GM23248 (cell line): ENCODE measurements around the gene UTRN. TPM values are rescaled to one million over a fixed set of nuclear protein-coding genes. Genes with fewer than 3 reads are reported as not detected.

Experiments
- DNase-seq: peaks from one replicate; pipeline ENCODE4 v3.0.0-alpha.2; 2015
- H2AFZ ChIP-seq: fragments of 200-600 bp; sonication (generic); 2 replicates; pipeline ENCODE4 v1.6.1; 2016; ENCODE audit warnings: antibody characterized with exemption
- H3F3A ChIP-seq: fragments of 200-600 bp; sonication (generic); 2 replicates; pipeline ENCODE4 v1.6.1; 2016; ENCODE audit warnings: mild to moderate bottlenecking, antibody characterized with exemption, mixed run types; ENCODE audit not compliant: insufficient read depth
- H3K27ac ChIP-seq: fragments of 200-600 bp; sonication (generic); 2 replicates; pipeline ENCODE4 v1.5.1; 2016; ENCODE audit warnings: mild to moderate bottlenecking
- H3K27me3 ChIP-seq: fragments of 200-600 bp; sonication (generic); replicated peaks from 2 replicates; pipeline ENCODE4 v1.6.1; 2016; ENCODE audit warnings: mild to moderate bottlenecking; ENCODE audit not compliant: insufficient read depth
- H3K36me3 ChIP-seq: fragments of 200-600 bp; sonication (generic); 2 replicates; pipeline ENCODE4 v1.6.1; 2016; ENCODE audit warnings: low read depth, mild to moderate bottlenecking
- H3K4me1 ChIP-seq: fragments of 200-600 bp; sonication (generic); 2 replicates; pipeline ENCODE4 v1.6.1; 2016; ENCODE audit warnings: mild to moderate bottlenecking; ENCODE audit not compliant: insufficient read depth
- H3K4me2 ChIP-seq: fragments of 200-600 bp; sonication (generic); one replicate; pipeline ENCODE4 v1.6.1; 2016; ENCODE audit warnings: mild to moderate bottlenecking; ENCODE audit not compliant: unreplicated experiment
- H3K4me3 ChIP-seq: fragments of 200-600 bp; sonication (generic); 2 replicates; pipeline ENCODE4 v1.5.1; 2016; ENCODE audit warnings: mild to moderate bottlenecking
- H3K79me2 ChIP-seq: fragments of 200-600 bp; sonication (generic); 2 replicates; pipeline ENCODE4 v1.6.1; 2016; ENCODE audit warnings: mild to moderate bottlenecking; ENCODE audit not compliant: insufficient read depth
- H3K9ac ChIP-seq: fragments of 200-600 bp; sonication (generic); 2 replicates; pipeline ENCODE4 v1.6.1; 2016; ENCODE audit warnings: mild to moderate bottlenecking
- H3K9me2 ChIP-seq: fragments of 200-600 bp; sonication (generic); 2 replicates; pipeline ENCODE4 v1.6.1; 2016; ENCODE audit warnings: mixed run types, mild to moderate bottlenecking, moderate library complexity; ENCODE audit not compliant: insufficient read depth
- H3K9me3 ChIP-seq: fragments of 200-600 bp; sonication (generic); one replicate; pipeline ENCODE4 v1.6.1; 2017; ENCODE audit warnings: low read depth
- H4K20me1 ChIP-seq: fragments of 200-600 bp; sonication (generic); 2 replicates; pipeline ENCODE4 v1.6.0; 2016; ENCODE audit not compliant: insufficient read depth
- EZH2 ChIP-seq: fragments of 200-600 bp; sonication (generic); IDR thresholded peaks from 2 replicates; pipeline ENCODE4 v1.6.1; 2018; ENCODE audit warnings: antibody characterized with exemption, mild to moderate bottlenecking; ENCODE audit not compliant: insufficient read depth, poor library complexity, severe bottlenecking
- EZH2phosphoT487 ChIP-seq: fragments of 200-600 bp; sonication (generic); IDR thresholded peaks from 2 replicates; pipeline ENCODE4 v1.6.1; 2018; ENCODE audit warnings: antibody characterized with exemption, moderate library complexity, mild to moderate bottlenecking, low read depth; ENCODE audit not compliant: insufficient read depth
- WGBS, 2 experiments: methylation state at CpG; one replicate each; pipeline ENCODE4 v1.1.6; 2015 to 2017; ENCODE audit warnings: low lambda C conversion rate in 2 of 2, low coverage in 1 of 2; ENCODE audit errors: missing lambda C conversion rate in 2 of 2; 5-methylcytosine and 5-hydroxymethylcytosine counted together
- in situ Hi-C: fragments of 300-500 bp; cut with MboI; formaldehyde crosslinking; loops from 2 replicates; pipeline ENCODE4 v1.15.0; 2020
- polyA plus RNA-seq: library from polyadenylated mRNA; unstranded; fragments of >200 nt; fragmentation: Nextera tagmentation; extraction: Ambion mirVana; gene quantifications from 2 replicates; pipeline ENCODE4 v1.2.1, GENCODE V29; 2016
- total RNA-seq: library from RNA; depleted of rRNA; stranded (reverse); fragments of >200 nt; shearing (Covaris generic); gene quantifications from 2 replicates; pipeline ENCODE4 v1.2.3, GENCODE V29; 2014

Gene UTRN
- total and polyA plus RNA-seq, 2 experiments from 2014 or later, result 49.4 to 103 TPM

GRCh38 chr6:144262470-144263369 is 22.4 kb upstream of the UTRN start:
- Histone ChIP-seq H3K9me2 (no peaks in the 10 kb centered on the region), H3F3A (peaks cover 52% of the 10 kb centered on the region), H4K20me1 (no peaks in the 10 kb centered on the region), H3K27ac (no peak overlapping the region), H3K36me3 (no peaks in the 10 kb centered on the region), H3K79me2 (no peaks in the 10 kb centered on the region), H3K4me3 (no peak overlapping the region), H3K4me2 (no peak overlapping the region), H2AFZ (no peak overlapping the region), H3K27me3 (no peaks in the 10 kb centered on the region), H3K4me1 (peaks cover 52% of the 10 kb centered on the region), H3K9ac (no peak overlapping the region), H3K9me3 (no peaks in the 10 kb centered on the region)
- DNase-seq, result no peak
- in situ Hi-C loops, result no loop called here
- TF ChIP-seq EZH2phosphoT487, result no peak
- no peak for TF ChIP-seq EZH2
- 96 to 98% methylated on average over 10 of the region's 10 CpGs for WGBS, 2 experiments

GRCh38 chr6:144263786-144264185 is 21.3 kb upstream of the UTRN start:
- WGBS, 2 experiments, result 96 to 98% methylated on average over 3 of the region's 3 CpGs
- H3K9ac ChIP-seq, result no peak overlapping the region

GRCh38 chr6:144264270-144265060 is 20.7 kb upstream of the UTRN start:
- Histone ChIP-seq H3K9me3 (no peaks in the 10 kb centered on the region), H3K79me2 (no peaks in the 10 kb centered on the region), H3K9ac (peak overlapping the region; percentile 61), H3K4me3 (peak overlapping the region; percentile 40), H2AFZ (peak overlapping the region; percentile 72), H3K4me2 (peak overlapping the region; percentile 78), H3K4me1 (peaks cover 50% of the 10 kb centered on the region), H3K36me3 (no peaks in the 10 kb centered on the region), H3K27ac (peak overlapping the region; percentile 88), H3K9me2 (no peaks in the 10 kb centered on the region), H3F3A (peaks cover 51% of the 10 kb centered on the region), H4K20me1 (no peaks in the 10 kb centered on the region), H3K27me3 (no peaks in the 10 kb centered on the region)
- peak; percentile 95 for DNase-seq
- WGBS, 2 experiments, result 42 to 43% methylated on average over 7 of the region's 7 CpGs
- in situ Hi-C loops, result no loop called here
- TF ChIP-seq EZH2, result no peak
- no peak for TF ChIP-seq EZH2phosphoT487

More at GRCh38 chr6:144263786-144264185, 21.3 kb upstream of the UTRN start:
- no peaks in the 10 kb centered on the region for H3K9me3 ChIP-seq
- H2AFZ ChIP-seq, result peak overlapping the region; percentile 72
- no peaks in the 10 kb centered on the region for H3K36me3 ChIP-seq
- H3K79me2 ChIP-seq, result no peaks in the 10 kb centered on the region
- no peaks in the 10 kb centered on the region for H3K27me3 ChIP-seq
- peak overlapping the region; percentile 78 for H3K4me2 ChIP-seq
- H3K4me3 ChIP-seq, result no peak overlapping the region
- TF ChIP-seq EZH2phosphoT487, result no peak
- TF ChIP-seq EZH2, result no peak
- H3K9me2 ChIP-seq, result no peaks in the 10 kb centered on the region
- peaks cover 52% of the 10 kb centered on the region for H3F3A ChIP-seq
- peaks cover 52% of the 10 kb centered on the region for H3K4me1 ChIP-seq
- H4K20me1 ChIP-seq, result no peaks in the 10 kb centered on the region
- in situ Hi-C loops, result no loop called here
- peak overlapping the region; percentile 88 for H3K27ac ChIP-seq
- DNase-seq, result no peak

DNA sequence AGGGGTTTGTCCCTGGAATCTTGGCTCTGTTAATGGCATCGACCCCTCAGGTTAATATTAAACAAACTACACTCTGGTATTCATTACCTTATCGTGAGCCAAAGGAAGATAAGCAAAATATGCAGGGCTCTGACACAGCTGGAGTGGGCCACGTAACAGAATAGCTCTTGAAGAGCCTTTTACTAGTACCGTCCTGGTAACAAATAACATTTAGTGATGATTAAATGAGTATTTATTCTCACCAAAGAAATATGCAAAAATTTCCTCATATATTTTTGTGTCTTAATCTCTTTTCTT is 20.1 kb upstream of the UTRN start:
- in situ Hi-C loops, result no loop called here
- DNase-seq, result peak; percentile 5
- no peaks in the 10 kb centered on the region for H3K79me2 ChIP-seq
- no peak for TF ChIP-seq EZH2
- TF ChIP-seq EZH2phosphoT487, result no peak
- H3K9me2 ChIP-seq, result no peaks in the 10 kb centered on the region
- peak overlapping the region; percentile 78 for H3K4me2 ChIP-seq
- H3K36me3 ChIP-seq, result no peaks in the 10 kb centered on the region
- no peaks in the 10 kb centered on the region for H4K20me1 ChIP-seq
- H3K9ac ChIP-seq, result peak overlapping the region; percentile 61
- H2AFZ ChIP-seq, result no peak overlapping the region
- H3K4me3 ChIP-seq, result peak overlapping the region; percentile 40
- no peaks in the 10 kb centered on the region for H3K27me3 ChIP-seq
- WGBS, 2 experiments, result 75 to 80% methylated on average over 4 of the region's 4 CpGs
- H3K4me1 ChIP-seq, result peaks cover 45% of the 10 kb centered on the region
- peaks cover 46% of the 10 kb centered on the region for H3F3A ChIP-seq
- no peaks in the 10 kb centered on the region for H3K9me3 ChIP-seq
- peak overlapping the region; percentile 88 for H3K27ac ChIP-seq
